Activated CD8-positive, alpha-beta memory T cell treated with anti-CD3 and anti-CD28 coated beads, Interleukin-2, amount 10 ng/mL, durations not matched to agents 7 days and 5 days (primary cell): ENCODE results near the gene TCL1B. TPM values are rescaled to one million over a fixed set of nuclear protein-coding genes. Genes with fewer than 3 reads are reported as not detected.
A peak's percentile ranks its signal among the peaks of the same experiment; 100 is the strongest.

Experiments
- ATAC-seq: fragments of 150-1000 bp; cut with Tn5 transposase; one replicate; pipeline ENCODE4 v1.10.0; 2021; ENCODE audit warnings: moderate library complexity
- CTCF ChIA-PET: fragments of 350-600 bp; sonication (Branson Sonifier 250); formaldehyde crosslinking; loops from one replicate; lab custom pipeline; 2021; ENCODE audit warnings: antibody characterized with exemption; lab: Charles Lee
- DNase-seq: peaks from one replicate; pipeline ENCODE4 v3.0.0-alpha.2; 2020
- H3K27ac Mint-ChIP-seq: one replicate; pipeline ENCODE4 v1.8.0; 2021; ENCODE audit warnings: mild to moderate bottlenecking, mixed read lengths
- H3K27me3 Mint-ChIP-seq: one replicate; pipeline ENCODE4 v1.8.0; 2021; ENCODE audit warnings: mixed read lengths
- H3K36me3 Mint-ChIP-seq: one replicate; pipeline ENCODE4 v1.8.0; 2021; ENCODE audit warnings: mild to moderate bottlenecking, mixed read lengths
- H3K4me1 Mint-ChIP-seq: one replicate; pipeline ENCODE4 v1.8.0; 2021; ENCODE audit warnings: mixed read lengths
- H3K4me3 Mint-ChIP-seq: one replicate; pipeline ENCODE4 v1.8.0; 2021; ENCODE audit warnings: mild to moderate bottlenecking, moderate library complexity, mixed read lengths
- H3K9me3 Mint-ChIP-seq: one replicate; pipeline ENCODE4 v1.8.0; 2022; ENCODE audit warnings: low read depth, mixed read lengths
- total RNA-seq, 2 experiments: library from RNA; stranded (reverse); gene quantifications; one replicate each; pipeline ENCODE4 v1.2.3, GENCODE V29; 2021

TCL1B gene
- total RNA-seq, 2 experiments from 2014 or later, result not detected

GRCh38 chr14:95679148-95679815 lies 6.9 kb upstream of the TCL1B start:
- CTCF ChIA-PET, result no interaction called here
- Mint-ChIP-seq H3K4me3 (no peak overlapping the region), H3K27ac (no peak overlapping the region), H3K27me3 (peaks cover 20% of the 10 kb centered on the region), H3K36me3 (no peaks in the 10 kb centered on the region), H3K4me1 (no peaks in the 10 kb centered on the region), H3K9me3 (no peaks in the 10 kb centered on the region)
- ATAC-seq, result no peak
- no peak for DNase-seq

GRCh38 chr14:95679998-95680735 lies 6.1 kb upstream of the TCL1B start:
- CTCF ChIA-PET, result interaction anchor here (0.7 kb wide), 2 partner anchors 119 to 155 kb away, joined by 3 read pairs; no protein-coding TSS in a partner anchor
- Mint-ChIP-seq H3K9me3 (no peaks in the 10 kb centered on the region), H3K4me1 (no peaks in the 10 kb centered on the region), H3K27me3 (peaks cover 20% of the 10 kb centered on the region), H3K4me3 (no peak overlapping the region), H3K36me3 (no peaks in the 10 kb centered on the region), H3K27ac (no peak overlapping the region)
- ATAC-seq (no peak), DNase-seq (no peak)

DNA sequence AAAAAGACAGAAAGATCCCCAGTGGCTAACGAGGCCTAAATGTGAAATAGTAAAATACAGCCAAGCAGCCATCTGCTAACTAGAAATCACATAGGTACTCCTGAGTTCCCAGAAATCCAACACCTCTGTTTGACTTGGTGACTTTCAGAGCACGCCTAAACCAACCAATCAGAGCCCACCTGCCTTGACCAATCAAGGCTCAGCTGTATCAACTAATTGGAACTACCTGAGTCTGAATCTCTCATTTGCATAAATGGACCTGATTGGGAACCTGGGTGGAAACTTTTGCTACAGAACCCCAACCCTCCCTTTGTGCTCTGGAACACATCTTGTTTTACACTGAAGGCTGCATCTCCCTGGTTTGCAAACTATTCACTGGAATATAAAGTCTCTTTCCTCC lies 5.1 kb upstream of the TCL1B start:
- Mint-ChIP-seq H3K9me3 (no peaks in the 10 kb centered on the region), H3K27ac (no peak overlapping the region), H3K36me3 (no peaks in the 10 kb centered on the region), H3K4me3 (no peak overlapping the region), H3K27me3 (peaks cover 16% of the 10 kb centered on the region), H3K4me1 (no peaks in the 10 kb centered on the region)
- no peak for ATAC-seq
- DNase-seq, result no peak
- CTCF ChIA-PET, result interaction anchor here (0.7 kb wide), 1 partner anchor 155 kb away, joined by 3 read pairs; no protein-coding TSS in a partner anchor

DNA sequence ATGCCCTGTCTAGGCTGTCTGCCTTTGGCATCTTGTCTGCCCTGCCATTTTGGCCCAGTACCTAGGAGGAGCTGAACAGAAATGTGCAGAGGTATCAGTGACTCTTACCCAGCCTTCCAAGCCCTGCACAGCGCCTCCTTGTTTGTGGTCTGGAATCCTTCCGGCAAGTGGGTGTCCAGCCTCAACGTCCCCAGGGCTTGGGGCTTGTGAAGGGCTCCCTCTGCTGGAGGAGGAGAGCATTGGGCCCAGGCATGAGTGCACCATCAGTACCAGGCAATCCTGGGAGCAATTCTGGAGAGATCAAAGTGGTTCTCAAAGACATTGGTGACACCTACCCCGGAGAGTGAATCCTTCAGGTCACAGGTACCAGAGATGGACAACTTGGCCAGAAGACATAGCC lies 2.4 kb upstream of the TCL1B start:
- ATAC-seq (peak; percentile 27), DNase-seq (peak; percentile 46)
- CTCF ChIA-PET, result interaction anchor here (1.4 to 2.2 kb wide), 2 partner anchors 122 to 157 kb away, joined by 3 to 13 read pairs; no protein-coding TSS in a partner anchor
- Mint-ChIP-seq H3K4me3 (no peak overlapping the region), H3K9me3 (no peaks in the 10 kb centered on the region), H3K36me3 (no peaks in the 10 kb centered on the region), H3K27ac (no peak overlapping the region), H3K27me3 (peaks cover 9% of the 10 kb centered on the region), H3K4me1 (no peaks in the 10 kb centered on the region)

- ATAC-seq (no peak), DNase-seq (no peak)
- Mint-ChIP-seq H3K36me3 (no peaks in the 10 kb centered on the region), H3K4me3 (no peak overlapping the region), H3K27ac (no peak overlapping the region), H3K9me3 (no peaks in the 10 kb centered on the region), H3K27me3 (peaks cover 5% of the 10 kb centered on the region), H3K4me1 (no peaks in the 10 kb centered on the region)
- CTCF ChIA-PET, result no interaction called here
These were observed 709 bp downstream of the TCL1B start for GRCh38 chr14:95686935-95687334.

- CTCF ChIA-PET, result no interaction called here
- no peak overlapping the region for H3K27ac Mint-ChIP-seq
- no peaks in the 10 kb centered on the region for H3K27me3 Mint-ChIP-seq
- H3K9me3 Mint-ChIP-seq, result no peaks in the 10 kb centered on the region
- H3K4me3 Mint-ChIP-seq, result no peak overlapping the region
- no peak for ATAC-seq
- no peaks in the 10 kb centered on the region for H3K36me3 Mint-ChIP-seq
- H3K4me1 Mint-ChIP-seq, result no peaks in the 10 kb centered on the region
- DNase-seq, result no peak
These were observed 3.2 kb downstream of the TCL1B start for GRCh38 chr14:95689441-95689840.

DNA sequence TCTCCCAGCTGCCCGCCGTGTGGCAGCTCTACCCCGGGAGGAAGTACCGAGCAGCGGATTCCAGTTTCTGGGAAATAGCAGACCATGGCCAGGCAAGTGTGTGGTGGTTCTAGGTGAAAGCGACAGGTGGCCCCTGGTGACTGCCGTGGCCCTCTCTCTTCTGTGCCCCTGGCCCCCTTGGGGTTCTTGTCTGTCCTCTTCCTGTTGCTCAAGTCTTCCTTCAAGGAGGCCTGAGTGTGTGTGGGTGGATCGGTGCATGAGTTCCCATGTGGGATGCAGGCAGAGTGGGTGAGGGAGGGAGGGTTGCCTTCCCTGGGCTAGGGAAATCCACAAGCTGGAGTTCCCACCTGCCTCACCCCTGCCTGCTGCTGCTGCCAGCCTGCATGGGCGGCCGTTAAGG lies 4.6 kb downstream of the TCL1B start:
- DNase-seq, result no peak
- H3K9me3 Mint-ChIP-seq, result no peaks in the 10 kb centered on the region
- CTCF ChIA-PET, result no interaction called here

GRCh38 chr14:95691591-95691990 lies 5.4 kb downstream of the TCL1B start:
- ATAC-seq (no peak), DNase-seq (no peak)
- no peak overlapping the region for H3K4me3 Mint-ChIP-seq
- H3K36me3 Mint-ChIP-seq, result no peaks in the 10 kb centered on the region
- no peak overlapping the region for H3K27ac Mint-ChIP-seq
- CTCF ChIA-PET, result no interaction called here
- H3K9me3 Mint-ChIP-seq, result no peaks in the 10 kb centered on the region
- no peaks in the 10 kb centered on the region for H3K4me1 Mint-ChIP-seq
- H3K27me3 Mint-ChIP-seq, result peaks cover 2% of the 10 kb centered on the region

More for the DNA sequence above, 4.6 kb downstream of the TCL1B start:
- no peak for ATAC-seq
- no peaks in the 10 kb centered on the region for H3K36me3 Mint-ChIP-seq
- no peak overlapping the region for H3K27ac Mint-ChIP-seq
- H3K4me3 Mint-ChIP-seq, result no peak overlapping the region
- H3K27me3 Mint-ChIP-seq, result no peaks in the 10 kb centered on the region
- no peaks in the 10 kb centered on the region for H3K4me1 Mint-ChIP-seq

GRCh38 chr14:95692109-95692508 lies 5.9 kb downstream of the TCL1B start:
- Mint-ChIP-seq H3K36me3 (no peaks in the 10 kb centered on the region), H3K27ac (no peak overlapping the region), H3K9me3 (no peaks in the 10 kb centered on the region), H3K4me1 (no peaks in the 10 kb centered on the region), H3K4me3 (no peak overlapping the region), H3K27me3 (peaks cover 4% of the 10 kb centered on the region)
- DNase-seq (no peak), ATAC-seq (no peak)
- CTCF ChIA-PET, result no interaction called here

- Mint-ChIP-seq H3K27me3 (peaks cover 24% of the 10 kb centered on the region), H3K4me1 (no peaks in the 10 kb centered on the region), H3K36me3 (no peaks in the 10 kb centered on the region), H3K4me3 (no peak overlapping the region), H3K9me3 (no peaks in the 10 kb centered on the region), H3K27ac (no peak overlapping the region)
- DNase-seq (no peak), ATAC-seq (no peak)
- CTCF ChIA-PET, result interaction anchor here (0.6 kb wide), 1 partner anchor 761 kb away, joined by 3 read pairs; no protein-coding TSS in a partner anchor
These were observed 8.8 kb downstream of the TCL1B start for GRCh38 chr14:95695051-95695450.

DNA sequence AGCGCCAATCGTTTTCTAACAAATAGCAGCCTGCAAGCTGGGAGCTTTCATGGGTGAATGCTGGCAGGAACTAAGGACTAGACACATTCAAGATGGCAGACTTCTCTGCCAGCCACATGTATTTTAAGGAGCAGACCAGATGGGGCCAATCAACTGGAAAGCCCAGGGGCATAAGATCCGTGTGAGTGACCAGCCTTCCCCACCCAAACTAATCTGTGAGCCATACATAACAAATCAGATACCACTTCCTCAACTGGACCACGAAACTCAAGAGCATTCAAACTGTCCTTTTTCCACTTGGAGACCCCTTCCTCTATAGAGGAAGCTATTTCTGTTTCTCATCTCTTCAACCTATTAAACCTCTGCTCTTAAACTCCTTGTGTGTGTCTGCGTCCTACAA lies 9.7 kb downstream of the TCL1B start:
- Mint-ChIP-seq H3K4me1 (no peaks in the 10 kb centered on the region), H3K27ac (no peak overlapping the region), H3K27me3 (peaks cover 31% of the 10 kb centered on the region), H3K36me3 (no peaks in the 10 kb centered on the region), H3K4me3 (no peak overlapping the region), H3K9me3 (no peaks in the 10 kb centered on the region)
- DNase-seq, result no peak
- no peak for ATAC-seq
- CTCF ChIA-PET, result no interaction called here

- Mint-ChIP-seq H3K27me3 (peaks cover 36% of the 10 kb centered on the region), H3K4me1 (no peaks in the 10 kb centered on the region), H3K27ac (no peak overlapping the region), H3K9me3 (no peaks in the 10 kb centered on the region), H3K4me3 (no peak overlapping the region), H3K36me3 (no peaks in the 10 kb centered on the region)
- DNase-seq (no peak), ATAC-seq (no peak)
- CTCF ChIA-PET, result no interaction called here
These were observed 10.5 kb downstream of the TCL1B start for GRCh38 chr14:95696741-95697140.

- ATAC-seq (no peak), DNase-seq (no peak)
- Mint-ChIP-seq H3K9me3 (no peaks in the 10 kb centered on the region), H3K4me1 (no peaks in the 10 kb centered on the region), H3K36me3 (no peaks in the 10 kb centered on the region), H3K27ac (no peak overlapping the region), H3K4me3 (no peak overlapping the region), H3K27me3 (peaks cover 39% of the 10 kb centered on the region)
- CTCF ChIA-PET, result no interaction called here
These were observed 11.5 kb downstream of the TCL1B start for GRCh38 chr14:95697764-95698163.

- no peaks in the 10 kb centered on the region for H3K9me3 Mint-ChIP-seq
- no peaks in the 10 kb centered on the region for H3K4me1 Mint-ChIP-seq
- CTCF ChIA-PET, result no interaction called here
- ATAC-seq (no peak), DNase-seq (no peak)
- peaks cover 44% of the 10 kb centered on the region for H3K27me3 Mint-ChIP-seq
- H3K4me3 Mint-ChIP-seq, result no peak overlapping the region
- no peak overlapping the region for H3K27ac Mint-ChIP-seq
- no peaks in the 10 kb centered on the region for H3K36me3 Mint-ChIP-seq
These were observed 12.1 kb downstream of the TCL1B start for GRCh38 chr14:95698287-95698686.
